ENCODE measurements around the gene PACSIN2. TPM values are rescaled to one million over a fixed set of nuclear protein-coding genes. Genes with fewer than 3 reads are reported as not detected.

The PACSIN2 gene
- total RNA-seq, 3 donors from 2014 or later (not counting 1 experiment from before 2014, with no cell fraction given), result 37.1 to 48.5 (median 47.6) TPM

DNA sequence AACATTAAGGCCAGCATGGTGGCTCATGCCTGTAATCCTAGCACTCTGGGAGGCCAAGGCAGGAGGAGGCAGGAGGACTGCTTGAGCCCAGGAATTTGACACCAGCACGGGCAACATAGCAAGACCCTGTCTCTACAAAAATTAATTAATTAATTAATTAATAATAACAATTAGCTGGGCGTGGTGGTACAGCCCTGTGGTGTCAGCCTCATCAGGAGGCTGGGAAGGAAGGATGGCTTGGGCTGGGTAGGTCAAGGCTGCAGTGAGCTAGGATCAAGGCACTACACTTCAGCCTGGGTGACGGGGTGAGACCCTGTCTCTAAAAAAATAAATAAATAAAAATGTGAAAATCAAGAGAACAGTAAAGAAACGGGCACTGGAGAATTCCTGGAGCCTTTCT, 159.2 kb downstream of the PACSIN2 start:
- peaks cover 23% of the 10 kb centered on the region for H3K4me1 ChIP-seq (ENCODE audit: control insufficient read depth, insufficient read depth, low read length)
- H3K27ac ChIP-seq (ENCODE audit: low read length), result peak overlapping the region; percentile 87
- WGBS (ENCODE audit: insufficient coverage), result 72% methylated on average over 3 of the region's 4 CpGs
- no peaks in the 10 kb centered on the region for H3K9me3 ChIP-seq (ENCODE audit: control insufficient read depth, insufficient read depth, low read length)
- no peak for DNase-seq
- no peak overlapping the region for H3K4me3 ChIP-seq (ENCODE audit: low read length)
- no peaks in the 10 kb centered on the region for H3K27me3 ChIP-seq (ENCODE audit: control insufficient read depth, insufficient read depth, low read length)
- intact Hi-C loops (cut with micrococcal nuclease), result loop anchor here (2.0 kb wide), 1 partner anchor 27 kb away; no protein-coding TSS in a partner anchor
- no peaks in the 10 kb centered on the region for H3K36me3 ChIP-seq (ENCODE audit: control insufficient read depth, insufficient read depth, low read length)
- no peaks in the 10 kb centered on the region for H3K36me3 Mint-ChIP-seq
- peak overlapping the region; percentile 93 for H3K4me3 Mint-ChIP-seq
- peaks cover 18 to 24% of the 10 kb centered on the region in 2 donors for H3K4me1 Mint-ChIP-seq
- no peak for ATAC-seq
- no peaks in the 10 kb centered on the region for H3K27me3 Mint-ChIP-seq (ENCODE audit: low read depth in 2 of 2)
- TF ChIP-seq, protein P1, sequence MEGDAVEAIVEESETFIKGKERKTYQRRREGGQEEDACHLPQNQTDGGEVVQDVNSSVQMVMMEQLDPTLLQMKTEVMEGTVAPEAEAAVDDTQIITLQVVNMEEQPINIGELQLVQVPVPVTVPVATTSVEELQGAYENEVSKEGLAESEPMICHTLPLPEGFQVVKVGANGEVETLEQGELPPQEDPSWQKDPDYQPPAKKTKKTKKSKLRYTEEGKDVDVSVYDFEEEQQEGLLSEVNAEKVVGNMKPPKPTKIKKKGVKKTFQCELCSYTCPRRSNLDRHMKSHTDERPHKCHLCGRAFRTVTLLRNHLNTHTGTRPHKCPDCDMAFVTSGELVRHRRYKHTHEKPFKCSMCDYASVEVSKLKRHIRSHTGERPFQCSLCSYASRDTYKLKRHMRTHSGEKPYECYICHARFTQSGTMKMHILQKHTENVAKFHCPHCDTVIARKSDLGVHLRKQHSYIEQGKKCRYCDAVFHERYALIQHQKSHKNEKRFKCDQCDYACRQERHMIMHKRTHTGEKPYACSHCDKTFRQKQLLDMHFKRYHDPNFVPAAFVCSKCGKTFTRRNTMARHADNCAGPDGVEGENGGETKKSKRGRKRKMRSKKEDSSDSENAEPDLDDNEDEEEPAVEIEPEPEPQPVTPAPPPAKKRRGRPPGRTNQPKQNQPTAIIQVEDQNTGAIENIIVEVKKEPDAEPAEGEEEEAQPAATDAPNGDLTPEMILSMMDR (IDR thresholded peaks at IDR 0.05), result no peak
- H3K27ac Mint-ChIP-seq, result peak overlapping the region; percentile 93 to 94
- no peaks in the 10 kb centered on the region for H3K9me3 Mint-ChIP-seq

DNA sequence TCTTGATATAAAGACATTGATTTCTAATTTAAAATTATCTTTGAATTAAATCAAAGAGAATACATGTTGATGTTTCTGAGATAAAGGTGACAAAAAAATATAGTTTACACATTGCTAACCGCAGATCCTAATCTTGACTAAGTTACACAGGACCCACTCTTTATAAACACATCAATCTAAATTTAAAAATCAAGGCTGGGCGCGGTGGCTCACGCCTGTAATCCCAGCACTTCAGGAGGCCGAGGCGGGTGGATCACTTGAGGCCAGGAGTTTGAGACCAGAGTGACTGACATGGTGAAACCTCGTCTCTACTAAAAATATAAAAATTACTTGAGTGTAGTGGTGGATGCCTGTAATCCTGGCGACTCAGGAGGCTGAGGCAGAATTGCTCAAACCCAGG, 159.7 kb downstream of the PACSIN2 start:
- Mint-ChIP-seq H3K4me3 (peak overlapping the region; percentile 74), H3K27me3 (ENCODE audit: low read depth in 2 of 2) (no peaks in the 10 kb centered on the region), H3K4me1 (peaks cover 21 to 28% of the 10 kb centered on the region in 2 donors), H3K27ac (peak overlapping the region; percentile 78 to 94), H3K36me3 (no peaks in the 10 kb centered on the region), H3K9me3 (no peaks in the 10 kb centered on the region)
- TF ChIP-seq, protein P1 (IDR thresholded peaks at IDR 0.05), result no peak
- WGBS (ENCODE audit: insufficient coverage), result 79% methylated on average over 7 of the region's 8 CpGs
- H3K4me1 ChIP-seq (ENCODE audit: control insufficient read depth, insufficient read depth, low read length), result peaks cover 23% of the 10 kb centered on the region
- H3K27ac ChIP-seq (ENCODE audit: low read length), result no peak overlapping the region
- intact Hi-C loops (cut with micrococcal nuclease), result no loop called here
- no peak for ATAC-seq
- H3K9me3 ChIP-seq (ENCODE audit: control insufficient read depth, insufficient read depth, low read length), result no peaks in the 10 kb centered on the region
- no peaks in the 10 kb centered on the region for H3K36me3 ChIP-seq (ENCODE audit: control insufficient read depth, insufficient read depth, low read length)
- H3K27me3 ChIP-seq (ENCODE audit: control insufficient read depth, insufficient read depth, low read length), result no peaks in the 10 kb centered on the region
- no peak overlapping the region for H3K4me3 ChIP-seq (ENCODE audit: low read length)
- no peak for DNase-seq

DNA sequence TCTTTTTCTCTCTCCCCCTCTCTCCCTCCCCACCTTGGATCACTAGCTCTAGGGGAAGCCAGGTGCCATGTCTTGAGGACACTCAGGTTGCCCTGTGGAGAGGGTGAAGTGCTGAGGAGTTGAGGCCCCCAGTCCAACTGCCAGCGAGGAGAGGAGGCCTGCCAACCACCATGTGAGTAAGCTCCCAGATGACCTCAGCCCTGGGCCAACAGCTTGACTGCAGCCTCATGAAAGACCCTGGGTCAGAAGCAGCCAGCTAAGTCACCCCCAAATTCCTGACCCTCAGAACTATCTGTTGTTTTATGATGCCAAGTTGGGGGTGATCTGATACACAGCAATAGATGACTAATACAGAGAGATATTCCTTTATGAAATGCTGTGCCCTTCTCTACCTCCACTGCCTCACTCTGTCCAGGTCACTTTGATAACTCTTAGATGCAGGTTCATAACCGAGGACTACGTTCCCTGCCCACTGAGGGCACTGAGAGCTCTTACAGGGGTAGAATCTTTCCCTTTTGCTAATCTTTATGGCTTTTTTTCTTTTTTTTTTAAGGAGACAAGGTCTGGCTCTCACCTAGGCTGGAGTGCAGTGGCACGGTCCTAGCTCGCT, 165.9 kb downstream of the PACSIN2 start:
- intact Hi-C loops (cut with micrococcal nuclease), result no loop called here
- no peak overlapping the region for H3K27ac Mint-ChIP-seq
- Histone ChIP-seq H3K4me1 (ENCODE audit: control insufficient read depth, insufficient read depth, low read length) (peaks cover 3% of the 10 kb centered on the region), H3K4me3 (ENCODE audit: low read length) (no peak overlapping the region), H3K27ac (ENCODE audit: low read length) (no peak overlapping the region), H3K36me3 (ENCODE audit: control insufficient read depth, insufficient read depth, low read length) (peaks cover 9% of the 10 kb centered on the region), H3K27me3 (ENCODE audit: control insufficient read depth, insufficient read depth, low read length) (no peaks in the 10 kb centered on the region), H3K9me3 (ENCODE audit: control insufficient read depth, insufficient read depth, low read length) (no peaks in the 10 kb centered on the region)
- TF ChIP-seq, protein P1 (IDR thresholded peaks at IDR 0.05), result no peak
- no peak overlapping the region for H3K4me3 Mint-ChIP-seq
- peaks cover 31% of the 10 kb centered on the region in 2 donors for H3K4me1 Mint-ChIP-seq
- H3K9me3 Mint-ChIP-seq, result no peaks in the 10 kb centered on the region
- DNase-seq (no peak), ATAC-seq (no peak)
- no peaks in the 10 kb centered on the region for H3K36me3 Mint-ChIP-seq
- H3K27me3 Mint-ChIP-seq (ENCODE audit: low read depth in 2 of 2), result no peaks in the 10 kb centered on the region
- 94% methylated on average over 5 of the region's 5 CpGs for WGBS (ENCODE audit: insufficient coverage)

DNA sequence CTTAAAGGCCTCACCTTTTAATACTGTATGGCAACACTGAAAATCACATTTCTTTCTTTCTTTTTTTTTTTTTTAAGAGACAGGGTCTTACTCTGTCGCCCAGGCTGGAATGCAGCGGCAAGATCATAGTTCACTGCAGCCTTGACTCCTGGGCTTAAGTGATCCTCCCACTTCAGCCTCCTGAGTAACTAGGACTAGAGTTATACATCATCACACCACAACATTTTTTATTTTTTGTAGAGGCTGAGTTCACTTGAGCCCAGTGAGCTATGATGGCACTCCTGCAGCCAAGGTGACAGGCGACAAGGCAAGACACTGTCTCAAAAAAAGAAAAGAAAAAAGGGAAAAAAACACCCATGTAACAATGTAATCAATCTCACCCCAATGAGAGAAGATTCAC, 167.8 kb downstream of the PACSIN2 start:
- DNase-seq, result no peak
- no peak overlapping the region for H3K27ac Mint-ChIP-seq
- peaks cover 7% of the 10 kb centered on the region for H3K4me1 ChIP-seq (ENCODE audit: control insufficient read depth, insufficient read depth, low read length)
- H3K36me3 Mint-ChIP-seq, result no peaks in the 10 kb centered on the region
- H3K4me3 ChIP-seq (ENCODE audit: low read length), result no peak overlapping the region
- WGBS (ENCODE audit: insufficient coverage), result 96% methylated on average over 3 of the region's 3 CpGs
- H3K9me3 ChIP-seq (ENCODE audit: control insufficient read depth, insufficient read depth, low read length), result no peaks in the 10 kb centered on the region
- no peak overlapping the region for H3K4me3 Mint-ChIP-seq
- H3K27me3 Mint-ChIP-seq (ENCODE audit: low read depth in 2 of 2), result no peaks in the 10 kb centered on the region
- peaks cover 9% of the 10 kb centered on the region for H3K36me3 ChIP-seq (ENCODE audit: control insufficient read depth, insufficient read depth, low read length)
- H3K27ac ChIP-seq (ENCODE audit: low read length), result no peak overlapping the region
- intact Hi-C loops (cut with micrococcal nuclease), result no loop called here
- peaks cover 44 to 46% of the 10 kb centered on the region in 2 donors for H3K4me1 Mint-ChIP-seq
- TF ChIP-seq, protein P1 (IDR thresholded peaks at IDR 0.05), result no peak
- H3K9me3 Mint-ChIP-seq, result no peaks in the 10 kb centered on the region
- H3K27me3 ChIP-seq (ENCODE audit: control insufficient read depth, insufficient read depth, low read length), result no peaks in the 10 kb centered on the region
- ATAC-seq, result no peak

Data from natural killer cell (primary cell).